Measurements from ENCODE around the gene SIK2. TPM values are rescaled to one million over a fixed set of nuclear protein-coding genes. Genes with fewer than 3 reads are reported as not detected.
A peak's percentile ranks its signal among the peaks of the same experiment; 100 is the strongest.

SIK2 gene
- total RNA-seq, 2 experiments from 2014 or later: 7.7 to 10.8 TPM

- Mint-ChIP-seq H3K27me3 (peaks cover 10% of the 10 kb centered on the region), H3K9me3 (no peaks in the 10 kb centered on the region), H3K4me1 (no peaks in the 10 kb centered on the region), H3K4me3 (no peak overlapping the region), H3K27ac (no peak overlapping the region), H3K36me3 (ENCODE audit: low read depth) (no peaks in the 10 kb centered on the region)
- no peak for DNase-seq
- ChIA-PET POLR2A (no interaction called here), CTCF (no interaction called here)
Measured at GRCh38 chr11:111569476-111569875, 32.8 kb upstream of the SIK2 start.

DNA sequence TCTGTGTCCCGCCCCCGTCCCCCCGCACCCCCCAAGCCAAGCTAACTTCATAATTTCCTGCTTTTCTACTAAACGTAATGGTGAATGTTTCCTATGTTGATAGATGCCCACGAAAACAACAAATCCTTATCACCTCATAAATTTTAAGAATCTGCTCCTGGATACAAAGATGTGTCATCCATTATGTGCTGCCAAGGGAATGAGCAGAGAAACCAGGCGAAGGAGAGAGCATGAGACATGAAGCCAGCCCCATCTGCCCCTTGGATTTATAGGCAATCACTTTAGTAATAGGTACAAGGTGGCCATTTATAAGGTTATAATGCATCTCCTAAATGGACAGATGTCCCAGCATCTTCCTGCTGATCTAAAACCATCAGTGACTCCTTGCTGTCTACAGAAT, 31.5 kb upstream of the SIK2 start:
- Mint-ChIP-seq H3K9me3 (no peaks in the 10 kb centered on the region), H3K4me1 (no peaks in the 10 kb centered on the region), H3K27ac (no peak overlapping the region), H3K36me3 (ENCODE audit: low read depth) (no peaks in the 10 kb centered on the region), H3K4me3 (no peak overlapping the region), H3K27me3 (peaks cover 10% of the 10 kb centered on the region)
- POLR2A ChIA-PET: no interaction called here
- DNase-seq: no peak
- CTCF ChIA-PET: no interaction called here

- H3K9me3 Mint-ChIP-seq: no peaks in the 10 kb centered on the region
- ChIA-PET POLR2A (no interaction called here), CTCF (no interaction called here)
- H3K36me3 Mint-ChIP-seq (ENCODE audit: low read depth): no peaks in the 10 kb centered on the region
- H3K4me3 Mint-ChIP-seq: no peak overlapping the region
- no peaks in the 10 kb centered on the region for H3K4me1 Mint-ChIP-seq
- no peak overlapping the region for H3K27ac Mint-ChIP-seq
- H3K27me3 Mint-ChIP-seq: peaks cover 10% of the 10 kb centered on the region
- no peak for DNase-seq
Measured at GRCh38 chr11:111571829-111572501, 30.3 kb upstream of the SIK2 start.

DNA sequence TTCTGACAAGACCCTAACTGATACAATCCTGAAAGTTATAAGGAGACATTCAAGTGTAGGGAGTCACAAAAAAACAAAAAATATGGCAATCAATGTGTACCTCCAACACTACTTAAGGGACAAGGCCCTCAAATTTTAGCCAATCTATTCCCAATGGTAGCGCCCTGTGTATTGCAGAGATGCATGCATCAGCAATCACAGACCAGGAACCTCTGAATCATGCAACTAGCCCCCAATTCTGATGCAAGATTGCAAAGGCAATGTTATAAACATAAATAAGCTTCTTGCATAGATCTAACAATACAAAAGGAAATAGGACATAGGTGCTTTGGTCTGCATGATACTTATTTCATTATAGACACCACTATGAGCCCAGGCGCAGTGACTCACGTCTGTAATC, 29.7 kb upstream of the SIK2 start:
- ChIA-PET CTCF (interaction anchor here (0.9 kb wide), 1 partner anchor 269 kb away, joined by 3 read pairs; no protein-coding TSS in a partner anchor), POLR2A (interaction anchor here (1.7 kb wide), 1 partner anchor 9 kb away, joined by 3 read pairs; no protein-coding TSS in a partner anchor)
- no peak for DNase-seq
- Mint-ChIP-seq H3K27ac (no peak overlapping the region), H3K36me3 (ENCODE audit: low read depth) (no peaks in the 10 kb centered on the region), H3K9me3 (no peaks in the 10 kb centered on the region), H3K27me3 (peaks cover 10% of the 10 kb centered on the region), H3K4me3 (no peak overlapping the region), H3K4me1 (no peaks in the 10 kb centered on the region)

GRCh38 chr11:111573821-111574249, 28.4 kb upstream of the SIK2 start:
- H3K27me3 Mint-ChIP-seq: peaks cover 10% of the 10 kb centered on the region
- H3K36me3 Mint-ChIP-seq (ENCODE audit: low read depth): no peaks in the 10 kb centered on the region
- no peaks in the 10 kb centered on the region for H3K4me1 Mint-ChIP-seq
- no peak overlapping the region for H3K4me3 Mint-ChIP-seq
- ChIA-PET CTCF (interaction anchor here (1.6 kb wide), 1 partner anchor 10 kb away, joined by 7 read pairs; no protein-coding TSS in a partner anchor), POLR2A (interaction anchor here (1.7 kb wide), 1 partner anchor 10 kb away, joined by 3 read pairs; no protein-coding TSS in a partner anchor)
- no peaks in the 10 kb centered on the region for H3K9me3 Mint-ChIP-seq
- no peak for DNase-seq
- no peak overlapping the region for H3K27ac Mint-ChIP-seq

- Mint-ChIP-seq H3K9me3 (no peaks in the 10 kb centered on the region), H3K4me1 (no peaks in the 10 kb centered on the region), H3K27ac (no peak overlapping the region), H3K36me3 (ENCODE audit: low read depth) (no peaks in the 10 kb centered on the region), H3K4me3 (no peak overlapping the region), H3K27me3 (peaks cover 10% of the 10 kb centered on the region)
- no peak for DNase-seq
- CTCF ChIA-PET: interaction anchor here (1.6 kb wide), 1 partner anchor 10 kb away, joined by 7 read pairs; no protein-coding TSS in a partner anchor
- POLR2A ChIA-PET: interaction anchor here (1.7 kb wide), 1 partner anchor 11 kb away, joined by 3 read pairs; no protein-coding TSS in a partner anchor
Measured at GRCh38 chr11:111574373-111575225, 27.6 kb upstream of the SIK2 start.

DNA sequence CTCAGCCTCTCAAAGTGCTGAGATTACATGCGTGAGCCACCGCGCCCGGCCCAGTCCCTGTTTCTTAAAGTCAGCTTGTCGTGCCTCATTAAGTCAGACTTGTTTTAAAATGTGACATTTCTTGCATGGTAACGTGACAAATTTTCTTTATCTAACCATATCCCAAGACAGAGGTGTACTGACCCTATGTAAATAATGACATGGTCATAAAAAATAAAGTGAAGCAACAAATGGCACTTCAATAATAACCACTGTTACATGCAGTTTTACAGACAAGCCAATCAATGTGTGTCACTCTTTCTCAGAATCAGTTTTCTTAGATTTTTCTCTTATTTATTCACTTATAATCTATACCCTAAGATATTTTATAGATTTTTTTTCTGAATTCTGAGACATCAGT, 26.5 kb upstream of the SIK2 start:
- DNase-seq: no peak
- Mint-ChIP-seq H3K36me3 (ENCODE audit: low read depth) (no peaks in the 10 kb centered on the region), H3K4me3 (no peak overlapping the region), H3K4me1 (no peaks in the 10 kb centered on the region), H3K27me3 (peaks cover 10% of the 10 kb centered on the region), H3K9me3 (no peaks in the 10 kb centered on the region), H3K27ac (no peak overlapping the region)
- POLR2A ChIA-PET: no interaction called here
- CTCF ChIA-PET: no interaction called here

DNA sequence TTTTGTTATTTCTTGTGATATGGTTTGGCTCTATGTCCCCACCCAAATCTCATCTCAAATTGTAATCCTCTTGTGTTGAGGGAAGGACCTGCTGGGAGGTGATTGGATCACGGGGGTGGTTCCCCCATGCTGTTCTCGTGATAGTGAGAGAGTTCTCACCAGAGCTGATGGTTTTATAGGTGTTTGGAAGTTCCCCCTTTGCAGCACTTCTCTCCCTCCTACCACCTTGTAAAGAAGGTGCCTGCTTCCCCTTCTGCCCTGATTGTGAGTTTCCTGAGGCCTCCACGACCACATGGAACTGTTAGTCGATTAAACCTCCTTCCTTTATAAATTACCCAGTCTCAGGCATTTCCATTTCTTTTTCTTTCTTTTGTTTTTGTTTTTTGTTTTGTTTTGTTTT, 24.4 kb upstream of the SIK2 start:
- Mint-ChIP-seq H3K36me3 (ENCODE audit: low read depth) (no peaks in the 10 kb centered on the region), H3K27ac (no peak overlapping the region), H3K9me3 (no peaks in the 10 kb centered on the region), H3K4me1 (no peaks in the 10 kb centered on the region), H3K4me3 (no peak overlapping the region), H3K27me3 (peaks cover 3% of the 10 kb centered on the region)
- POLR2A ChIA-PET: no interaction called here
- CTCF ChIA-PET: no interaction called here
- no peak for DNase-seq

GRCh38 chr11:111581341-111581740, 20.9 kb upstream of the SIK2 start:
- POLR2A ChIA-PET: no interaction called here
- Mint-ChIP-seq H3K27ac (no peak overlapping the region), H3K36me3 (ENCODE audit: low read depth) (no peaks in the 10 kb centered on the region), H3K4me1 (no peaks in the 10 kb centered on the region), H3K4me3 (no peak overlapping the region), H3K27me3 (peaks cover 3% of the 10 kb centered on the region), H3K9me3 (no peaks in the 10 kb centered on the region)
- CTCF ChIA-PET: interaction anchor here (0.7 to 1.2 kb wide), 3 partner anchors 24 to 261 kb away, joined by 3 to 4 read pairs (median 3); no protein-coding TSS in a partner anchor
- DNase-seq: no peak

DNA sequence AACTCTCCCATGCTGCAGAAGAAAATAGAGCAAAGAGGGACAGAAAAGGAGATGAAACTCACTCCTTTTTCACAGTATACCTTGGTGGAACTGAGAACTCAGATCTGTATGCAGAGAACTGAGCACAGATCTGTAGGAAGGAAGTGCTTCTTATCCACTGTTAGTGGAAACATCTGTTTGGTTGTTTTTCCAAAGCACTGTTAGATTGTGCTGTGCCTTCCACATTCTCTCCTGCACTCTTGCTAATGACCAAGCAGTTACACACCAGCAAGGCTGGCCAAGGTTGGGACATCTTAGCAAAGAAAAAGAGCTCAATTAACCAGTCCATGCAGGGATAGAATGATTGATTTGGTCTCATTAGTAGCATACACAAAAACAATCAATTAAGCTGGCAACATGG, 20.1 kb upstream of the SIK2 start:
- peaks cover 3% of the 10 kb centered on the region for H3K27me3 Mint-ChIP-seq
- H3K36me3 Mint-ChIP-seq (ENCODE audit: low read depth): no peaks in the 10 kb centered on the region
- POLR2A ChIA-PET: no interaction called here
- CTCF ChIA-PET: interaction anchor here (0.7 to 1.2 kb wide), 3 partner anchors 23 to 260 kb away, joined by 3 to 4 read pairs (median 3); no protein-coding TSS in a partner anchor
- DNase-seq: no peak
- H3K4me3 Mint-ChIP-seq: no peak overlapping the region
- H3K9me3 Mint-ChIP-seq: no peaks in the 10 kb centered on the region
- H3K27ac Mint-ChIP-seq: no peak overlapping the region
- H3K4me1 Mint-ChIP-seq: no peaks in the 10 kb centered on the region

DNA sequence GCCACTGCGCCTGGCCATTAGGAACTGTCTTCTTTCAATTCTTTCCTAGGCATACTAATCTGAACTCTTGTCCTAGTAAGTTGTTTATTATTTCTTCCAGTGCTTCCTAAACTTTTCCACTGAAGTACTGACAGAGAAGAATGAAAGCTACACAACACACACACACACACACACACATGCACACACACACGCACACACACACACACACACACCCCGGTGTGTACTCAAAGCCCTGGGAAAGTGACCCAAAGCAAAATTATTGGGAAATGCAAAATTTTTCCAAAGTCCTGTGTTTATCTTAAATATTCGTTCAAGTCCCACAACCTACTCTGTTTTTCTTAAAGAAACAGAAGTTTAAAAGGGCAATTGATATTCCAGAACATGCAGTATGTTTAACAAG, 19.4 kb upstream of the SIK2 start:
- no peaks in the 10 kb centered on the region for H3K9me3 Mint-ChIP-seq
- POLR2A ChIA-PET: no interaction called here

DNA sequence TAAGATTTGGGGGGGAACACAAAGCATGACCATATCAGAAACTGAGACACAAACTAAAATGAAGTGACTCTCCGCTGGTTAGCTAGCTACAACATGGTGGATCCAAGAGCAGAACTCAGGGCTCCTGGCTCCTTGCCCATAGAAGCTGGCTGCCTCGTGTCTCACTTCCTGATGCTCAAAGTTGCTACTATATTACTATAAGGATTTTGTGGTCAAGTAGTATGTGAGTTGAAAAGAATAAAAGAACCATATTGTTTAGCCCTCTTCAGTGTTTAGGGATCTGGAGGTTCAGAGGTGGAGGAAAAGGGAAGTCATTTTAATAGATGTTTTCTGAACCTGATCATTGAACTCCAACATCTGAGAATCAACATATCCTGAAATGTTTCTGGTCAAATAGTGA, 16.9 kb upstream of the SIK2 start:
- CTCF ChIA-PET: interaction anchor here (1.4 to 3.2 kb wide), 3 partner anchors 12 to 257 kb away, joined by 6 to 68 read pairs (median 9); no protein-coding TSS in a partner anchor
- Mint-ChIP-seq H3K27ac (no peak overlapping the region), H3K36me3 (ENCODE audit: low read depth) (no peaks in the 10 kb centered on the region), H3K4me3 (no peak overlapping the region), H3K4me1 (no peaks in the 10 kb centered on the region), H3K27me3 (peaks cover 4% of the 10 kb centered on the region), H3K9me3 (no peaks in the 10 kb centered on the region)
- DNase-seq: no peak
- POLR2A ChIA-PET: no interaction called here

More for the DNA sequence above, 19.4 kb upstream of the SIK2 start:
- H3K27ac Mint-ChIP-seq: no peak overlapping the region
- peaks cover 3% of the 10 kb centered on the region for H3K27me3 Mint-ChIP-seq
- no peak for DNase-seq
- no peak overlapping the region for H3K4me3 Mint-ChIP-seq
- no peaks in the 10 kb centered on the region for H3K36me3 Mint-ChIP-seq (ENCODE audit: low read depth)
- CTCF ChIA-PET: interaction anchor here (1.5 kb wide), 1 partner anchor 194 kb away, joined by 9 read pairs; no protein-coding TSS in a partner anchor
- H3K4me1 Mint-ChIP-seq: no peaks in the 10 kb centered on the region

DNA sequence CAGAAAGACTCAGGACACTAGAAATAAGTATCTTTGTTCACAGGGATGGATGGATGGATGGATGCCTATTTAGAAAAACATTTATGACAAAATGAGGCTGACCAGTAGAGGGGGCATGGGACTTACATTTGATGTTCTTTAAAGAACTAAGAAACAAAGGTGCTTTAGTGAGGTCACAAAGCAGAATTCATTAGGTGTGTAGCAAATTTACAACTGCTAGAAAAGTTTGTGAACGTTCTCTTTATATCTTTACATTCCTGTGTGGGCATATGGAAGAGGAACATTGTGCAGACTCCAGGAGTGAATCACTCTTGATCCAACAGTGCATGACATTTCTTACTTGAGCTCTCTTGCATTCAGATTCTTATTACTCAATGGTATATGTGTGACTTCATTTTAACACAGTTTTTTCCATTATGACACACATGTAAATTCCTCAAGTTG, 15.8 kb upstream of the SIK2 start:
- ChIA-PET CTCF (interaction anchor here (0.6 to 3.2 kb wide), 10 partner anchors 11 to 255 kb away, joined by 3 to 68 read pairs (median 6); partner anchors contain the start of gene PPP2R1B), POLR2A (no interaction called here)
- no peaks in the 10 kb centered on the region for H3K4me1 Mint-ChIP-seq
- H3K27ac Mint-ChIP-seq: no peak overlapping the region
- no peak overlapping the region for H3K4me3 Mint-ChIP-seq
- H3K27me3 Mint-ChIP-seq: peaks cover 4% of the 10 kb centered on the region
- no peaks in the 10 kb centered on the region for H3K36me3 Mint-ChIP-seq (ENCODE audit: low read depth)
- no peaks in the 10 kb centered on the region for H3K9me3 Mint-ChIP-seq
- DNase-seq: peak; percentile 40
